Hippocampal formation (tissue), 2 donors: ENCODE data around the gene SIK3.
"Not testable (repeated sequence)": the region's sequence is repeated elsewhere in the genome, so short reads cannot be mapped to it uniquely, and the experiment has no call there.

Experiments used
- DNase-seq, 2 donors: peaks; one replicate each; lab custom pipeline; 2025; lab: John Stamatoyannopoulos, UW

Gene SIK3

DNA sequence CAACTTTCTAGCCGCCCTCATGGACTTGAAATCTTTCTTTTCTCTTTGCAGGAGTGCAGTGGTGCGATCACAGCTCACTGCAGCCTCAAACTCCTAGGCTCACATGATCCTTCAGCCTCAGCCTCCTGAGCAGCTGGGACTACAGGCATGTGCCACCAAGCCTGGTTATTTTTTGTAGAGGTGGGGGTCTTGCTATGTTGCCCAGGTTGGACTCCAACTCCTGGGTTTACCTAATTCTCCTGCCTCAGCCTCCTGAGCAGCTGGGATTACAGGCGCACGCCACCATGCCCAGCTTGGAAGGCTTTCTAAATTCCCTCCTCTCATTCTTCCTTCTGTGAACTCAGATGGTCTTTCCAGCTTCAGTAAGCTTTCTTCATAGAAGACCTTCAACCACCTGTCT lies 256.1 kb downstream of the SIK3 start:
- DNase-seq: no peak

DNA sequence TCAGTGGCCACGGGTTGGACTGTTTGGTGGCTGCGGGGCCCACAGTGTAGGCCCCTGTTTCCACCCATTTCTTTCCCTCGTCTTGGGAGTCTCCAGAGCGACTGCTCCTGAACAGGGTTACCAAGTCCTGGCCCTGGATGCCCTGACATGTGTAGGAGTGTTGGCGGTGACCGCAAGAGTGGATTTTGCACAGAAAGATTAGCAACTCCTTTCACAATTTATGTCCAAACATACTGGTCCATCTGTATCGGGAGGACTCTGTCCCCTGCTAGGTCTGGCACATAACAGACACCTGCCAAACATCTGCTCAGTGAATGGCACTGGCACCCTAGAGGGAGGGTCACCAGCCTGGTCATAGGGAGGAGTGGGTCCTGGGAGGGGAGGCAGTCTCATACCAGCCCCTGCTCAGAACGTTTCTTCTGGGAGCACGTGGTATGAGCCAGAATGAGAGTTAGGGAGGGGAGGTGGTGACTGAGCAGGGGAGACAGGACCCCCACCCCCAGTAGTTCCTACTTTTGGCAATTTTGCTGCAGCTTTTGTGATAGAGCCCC lies 257.4 kb downstream of the SIK3 start:
- no peak for DNase-seq

DNA sequence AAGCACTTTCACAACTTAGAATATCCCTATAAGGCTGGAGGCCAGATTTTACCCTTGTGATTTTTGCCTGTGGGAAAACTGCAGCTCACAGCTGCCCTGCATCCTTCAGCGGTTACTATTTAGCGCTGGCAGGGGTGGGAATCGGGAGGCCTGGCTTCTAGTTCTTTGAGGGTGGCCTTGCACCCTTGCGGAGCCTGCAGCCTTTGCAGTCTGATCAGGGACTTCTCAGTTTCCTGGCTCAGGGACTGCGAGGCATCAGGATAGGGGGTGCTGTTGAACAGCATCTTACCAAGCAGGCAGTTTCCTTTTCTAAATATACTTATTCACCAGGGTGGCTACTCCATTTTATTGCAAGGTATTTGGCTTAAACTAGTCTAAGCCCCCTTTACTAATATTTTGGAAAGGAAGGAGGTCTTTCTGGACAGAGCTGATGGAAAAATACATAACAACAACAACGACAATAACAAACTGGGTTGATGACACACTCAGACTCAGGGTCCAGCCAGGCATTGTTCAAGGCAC lies 257.9 kb downstream of the SIK3 start:
- no peak for DNase-seq

DNA sequence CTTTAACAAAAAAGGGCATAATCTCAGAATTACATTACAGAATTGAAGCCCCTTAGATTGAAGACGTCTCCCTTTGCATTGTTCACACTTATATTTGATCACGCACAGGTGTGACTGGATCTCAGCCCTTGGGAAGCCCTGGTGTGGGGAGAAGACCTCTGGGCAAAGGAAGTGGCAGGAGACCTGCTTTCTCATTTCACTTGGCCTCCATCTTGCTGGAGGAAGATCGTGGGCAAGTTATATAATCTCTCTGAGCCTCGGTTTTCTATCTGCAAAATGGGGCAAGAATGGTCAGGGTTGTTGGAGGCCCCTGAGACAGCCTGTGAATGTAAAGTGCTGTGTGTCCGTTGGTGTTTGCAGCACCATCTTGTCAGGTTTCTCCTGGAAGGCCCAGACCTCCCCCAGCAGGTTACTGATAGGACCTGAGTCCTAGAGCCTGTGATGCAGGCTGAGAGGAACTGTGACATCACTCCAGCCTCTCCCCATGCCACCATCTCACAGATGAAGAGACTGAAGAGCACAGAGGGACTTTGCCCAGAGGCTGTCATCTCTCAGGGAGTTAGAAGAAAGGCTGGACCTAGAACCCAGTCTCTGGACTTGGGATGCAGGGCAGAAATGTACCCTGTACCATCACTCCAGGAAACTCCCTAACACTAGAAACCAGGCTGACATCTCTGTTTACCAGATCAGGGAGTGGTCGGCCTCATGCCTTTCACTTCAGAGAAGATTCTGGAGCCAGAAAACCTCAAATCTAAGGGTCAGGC lies 259.7 kb downstream of the SIK3 start:
- DNase-seq: no peak

DNA sequence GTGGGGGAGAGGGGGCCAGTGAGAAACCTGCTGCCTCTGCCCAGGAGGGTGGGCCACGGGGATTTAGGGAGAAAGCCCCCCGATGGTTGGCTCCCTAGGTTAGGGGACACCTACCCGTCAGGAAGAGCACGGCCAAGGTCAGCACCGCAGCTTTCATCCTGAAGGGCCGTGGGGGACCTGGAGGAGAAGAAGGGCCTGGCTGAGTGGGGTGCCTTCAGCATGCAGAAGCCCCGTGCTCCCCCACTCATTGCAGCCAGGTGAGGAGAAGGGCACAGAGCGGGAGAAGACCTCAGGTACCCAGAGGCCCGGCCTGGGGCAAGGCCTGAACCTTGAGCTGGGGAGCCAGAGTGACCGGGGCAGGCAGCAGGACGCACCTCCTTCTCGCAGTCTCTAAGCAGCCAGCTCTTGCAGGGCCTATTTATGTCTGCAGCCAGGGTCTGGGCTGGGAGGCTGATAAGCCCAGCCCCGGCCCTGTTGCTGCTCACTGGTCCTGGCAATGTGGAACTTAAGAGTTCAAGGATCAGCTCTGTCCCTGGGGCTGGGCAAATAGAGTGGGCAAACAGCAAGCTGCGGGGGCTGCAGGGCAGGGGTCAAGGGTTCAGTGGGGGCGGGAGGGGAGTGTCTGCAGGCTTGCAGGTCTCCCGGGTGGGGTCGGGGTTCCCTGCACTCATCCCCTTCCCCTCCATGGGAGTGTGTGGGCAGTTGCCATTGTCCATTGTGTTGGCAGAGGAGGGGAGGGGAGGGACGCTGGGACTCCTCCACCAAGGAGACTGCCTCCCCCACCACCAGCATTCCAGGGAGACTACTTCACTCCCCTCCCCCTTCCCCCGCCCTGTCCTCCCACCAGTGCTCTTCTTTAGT lies 260.8 kb downstream of the SIK3 start, which contains the start of gene APOA1:
Gene APOA1 (minus strand): TSS at position 392 of the 861 bp plus-strand sequence. CDS start 235 bp downstream, at position 157.
- DNase-seq: no peak

DNA sequence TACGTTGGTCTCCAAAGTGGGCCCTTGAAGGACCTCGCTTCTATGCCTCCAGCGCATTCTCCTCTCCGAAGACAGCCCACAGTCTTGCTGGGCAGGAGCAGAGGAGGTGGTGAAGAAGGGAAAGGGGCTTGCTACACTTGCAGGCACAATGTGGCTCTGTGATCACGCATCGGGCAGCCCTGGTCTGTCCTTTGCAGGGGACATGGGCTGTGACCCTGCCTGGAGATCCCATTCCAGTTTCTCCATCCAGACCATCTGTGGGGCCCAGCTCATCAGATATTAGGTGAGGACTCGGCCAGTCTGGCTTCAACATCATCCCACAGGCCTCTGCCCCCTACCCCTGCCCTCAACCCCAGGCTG lies 261.6 kb downstream of the SIK3 start:
- DNase-seq: no peak

DNA sequence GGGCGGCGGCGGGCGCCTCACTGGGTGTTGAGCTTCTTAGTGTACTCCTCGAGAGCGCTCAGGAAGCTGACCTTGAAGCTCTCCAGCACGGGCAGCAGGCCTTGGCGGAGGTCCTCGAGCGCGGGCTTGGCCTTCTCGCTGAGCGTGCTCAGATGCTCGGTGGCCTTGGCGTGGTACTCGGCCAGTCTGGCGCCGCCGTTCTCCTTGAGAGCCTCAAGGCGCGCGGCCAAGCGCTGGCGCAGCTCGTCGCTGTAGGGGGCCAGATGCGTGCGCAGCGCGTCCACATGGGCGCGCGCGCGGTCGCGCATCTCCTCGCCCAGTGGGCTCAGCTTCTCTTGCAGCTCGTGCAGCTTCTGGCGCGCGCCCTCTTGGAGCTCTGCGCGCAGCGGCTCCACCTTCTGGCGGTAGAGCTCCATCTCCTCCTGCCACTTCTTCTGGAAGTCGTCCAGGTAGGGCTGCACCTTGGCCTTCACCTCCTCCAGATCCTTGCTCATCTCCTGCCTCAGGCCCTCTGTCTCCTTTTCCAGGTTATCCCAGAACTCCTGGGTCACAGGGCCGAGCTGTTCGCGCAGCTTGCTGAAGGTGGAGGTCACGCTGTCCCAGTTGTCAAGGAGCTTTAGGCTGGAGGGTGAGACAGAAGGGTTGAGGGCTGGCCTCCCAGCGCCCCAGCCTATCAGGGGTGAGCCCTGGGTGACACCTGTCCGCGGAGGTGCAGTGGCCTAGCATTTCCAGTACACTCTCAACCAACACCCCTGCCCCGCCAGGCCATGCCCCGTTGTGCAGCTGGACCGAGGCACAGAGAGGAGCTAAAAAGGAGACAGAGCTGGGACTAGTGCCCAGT lies 262.2 kb downstream of the SIK3 start:
- DNase-seq: peak; percentile 71 to 78

DNA sequence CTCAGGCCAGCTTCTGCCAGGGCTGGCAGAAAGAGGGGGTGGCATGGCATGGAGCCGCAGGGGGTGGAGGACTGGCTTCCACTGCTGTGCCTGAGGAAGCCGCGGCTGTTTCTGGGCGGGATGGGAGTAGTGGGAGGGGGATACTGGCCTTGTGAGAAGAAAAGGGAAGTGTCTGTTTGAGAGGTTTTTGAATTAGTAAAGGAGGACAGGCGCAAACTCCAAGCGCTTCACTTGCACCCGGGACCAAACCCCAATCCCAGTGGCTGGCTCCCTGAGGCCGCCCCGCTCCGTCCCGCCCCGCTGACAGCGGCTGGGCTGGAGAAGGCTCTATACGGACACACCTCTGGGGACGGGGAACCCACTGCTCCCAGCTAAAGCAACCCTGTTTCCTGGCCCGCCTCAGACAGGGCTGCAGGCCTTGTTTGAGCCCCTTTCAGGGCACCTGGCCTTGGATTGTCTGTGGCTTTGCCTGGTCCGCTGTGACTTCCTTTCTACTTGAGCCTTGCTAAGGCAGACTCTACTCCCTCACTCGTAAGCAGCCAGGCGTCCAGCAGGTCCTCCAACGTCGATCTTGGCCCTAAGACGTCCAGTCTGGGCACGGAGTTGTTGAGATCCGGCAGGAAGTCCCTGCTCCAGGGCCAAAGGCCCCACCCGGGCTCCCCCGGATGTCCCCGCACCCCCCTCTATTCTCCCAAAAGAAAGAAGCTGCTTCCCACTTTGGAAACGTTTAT lies 263.0 kb downstream of the SIK3 start:
- DNase-seq: peak in 1 of 2 donors; percentile 63

DNA sequence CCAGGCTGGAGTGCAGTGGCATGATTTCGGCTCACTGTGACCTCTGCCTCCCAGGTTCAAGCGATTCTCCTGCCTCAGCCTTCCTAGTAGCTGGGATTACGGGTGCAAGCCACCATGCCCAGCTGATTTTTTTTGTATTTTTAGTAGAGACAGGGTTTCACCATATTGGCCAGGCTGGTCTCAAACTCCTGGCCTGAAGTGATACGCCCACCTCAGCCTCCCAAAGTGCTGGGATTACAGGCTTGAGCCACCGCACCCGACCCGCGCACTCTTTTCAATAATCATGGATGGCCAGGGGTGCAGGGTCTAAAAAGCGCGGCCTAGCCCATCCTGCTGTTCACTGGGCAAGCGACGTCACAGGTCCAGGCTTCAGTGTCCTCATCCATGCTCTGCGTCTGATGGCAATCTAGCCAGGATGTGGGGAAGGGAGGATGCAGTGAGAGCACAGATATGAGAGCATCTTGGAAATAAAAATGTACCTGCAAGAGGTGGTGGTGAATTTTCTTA lies 263.6 kb downstream of the SIK3 start:
- DNase-seq: not testable (repeated sequence)

DNA sequence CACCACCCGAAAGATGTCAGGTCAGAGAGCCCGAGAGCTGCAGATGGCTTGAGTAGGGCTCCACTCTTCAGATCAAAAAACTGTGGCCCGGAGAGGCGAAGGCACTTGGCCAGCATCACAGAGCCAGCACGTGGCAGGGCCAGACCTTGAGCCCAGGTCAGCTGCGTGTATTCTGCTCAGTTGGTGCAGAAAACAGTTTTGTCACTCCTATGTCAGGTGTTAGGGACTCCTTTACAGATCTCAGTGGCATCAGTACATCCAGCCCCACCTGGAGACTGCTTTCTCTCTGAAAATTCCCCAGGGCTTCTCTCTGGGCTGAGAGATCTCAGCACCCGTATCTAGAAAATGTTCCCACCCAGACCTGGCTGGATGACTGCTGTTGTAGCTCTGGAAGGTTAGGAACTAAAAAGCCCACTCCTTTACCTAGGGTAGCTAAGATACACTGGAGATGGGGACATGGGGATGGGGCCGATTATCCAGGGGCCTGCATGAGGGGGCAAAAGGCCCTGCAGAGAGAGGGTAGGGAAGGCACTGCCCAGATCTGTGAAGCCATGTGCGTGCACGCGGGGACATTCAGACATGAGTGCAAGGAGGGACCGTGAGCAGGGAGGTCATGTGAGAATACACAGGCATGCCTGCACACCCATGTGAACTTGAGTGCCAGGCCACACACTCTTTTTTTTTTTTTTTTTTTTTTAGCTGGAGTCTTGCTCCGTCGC lies 264.3 kb downstream of the SIK3 start:
- no peak for DNase-seq

DNA sequence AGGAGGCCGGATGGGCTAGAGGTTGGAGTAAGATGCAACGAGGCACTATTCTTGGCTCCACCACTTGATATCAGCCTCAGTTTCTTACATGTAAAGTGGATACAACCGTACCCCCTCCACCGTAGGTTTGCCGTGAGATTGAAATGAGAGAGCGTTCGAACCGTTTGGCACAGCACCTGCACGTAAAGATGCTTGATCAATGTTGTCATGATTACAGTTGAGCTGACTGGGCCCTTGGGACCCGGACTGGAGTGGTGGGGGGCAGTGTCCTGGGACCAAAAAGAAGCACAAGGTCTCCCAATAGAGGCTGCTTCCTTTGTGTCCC lies 264.8 kb downstream of the SIK3 start:
- DNase-seq: no peak

DNA sequence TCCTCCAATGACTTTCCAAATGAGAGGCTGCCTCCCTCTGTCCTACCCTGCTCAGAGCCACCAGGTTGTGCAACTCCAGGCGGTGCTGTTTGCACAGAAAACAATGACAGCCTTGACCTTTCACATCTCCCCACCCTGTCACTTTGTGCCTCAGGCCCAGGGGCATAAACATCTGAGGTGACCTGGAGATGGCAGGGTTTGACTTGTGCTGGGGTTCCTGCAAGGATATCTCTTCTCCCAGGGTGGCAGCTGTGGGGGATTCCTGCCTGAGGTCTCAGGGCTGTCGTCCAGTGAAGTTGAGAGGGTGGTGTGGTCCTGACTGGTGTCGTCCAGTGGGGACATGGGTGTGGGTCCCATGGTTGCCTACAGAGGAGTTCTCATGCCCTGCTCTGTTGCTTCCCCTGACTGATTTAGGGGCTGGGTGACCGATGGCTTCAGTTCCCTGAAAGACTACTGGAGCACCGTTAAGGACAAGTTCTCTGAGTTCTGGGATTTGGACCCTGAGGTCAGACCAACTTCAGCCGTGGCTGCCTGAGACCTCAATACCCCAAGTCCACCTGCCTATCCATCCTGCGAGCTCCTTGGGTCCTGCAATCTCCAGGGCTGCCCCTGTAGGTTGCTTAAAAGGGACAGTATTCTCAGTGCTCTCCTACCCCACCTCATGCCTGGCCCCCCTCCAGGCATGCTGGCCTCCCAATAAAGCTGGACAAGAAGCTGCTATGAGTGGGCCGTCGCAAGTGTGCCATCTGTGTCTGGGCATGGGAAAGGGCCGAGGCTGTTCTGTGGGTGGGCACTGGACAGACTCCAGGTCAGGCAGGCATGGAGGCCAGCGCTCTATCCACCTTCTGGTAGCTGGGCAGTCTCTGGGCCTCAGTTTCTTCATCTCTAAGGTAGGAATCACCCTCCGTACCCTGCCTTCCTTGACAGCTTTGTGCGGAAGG lies 265.6 kb downstream of the SIK3 start:
- DNase-seq: no peak

DNA sequence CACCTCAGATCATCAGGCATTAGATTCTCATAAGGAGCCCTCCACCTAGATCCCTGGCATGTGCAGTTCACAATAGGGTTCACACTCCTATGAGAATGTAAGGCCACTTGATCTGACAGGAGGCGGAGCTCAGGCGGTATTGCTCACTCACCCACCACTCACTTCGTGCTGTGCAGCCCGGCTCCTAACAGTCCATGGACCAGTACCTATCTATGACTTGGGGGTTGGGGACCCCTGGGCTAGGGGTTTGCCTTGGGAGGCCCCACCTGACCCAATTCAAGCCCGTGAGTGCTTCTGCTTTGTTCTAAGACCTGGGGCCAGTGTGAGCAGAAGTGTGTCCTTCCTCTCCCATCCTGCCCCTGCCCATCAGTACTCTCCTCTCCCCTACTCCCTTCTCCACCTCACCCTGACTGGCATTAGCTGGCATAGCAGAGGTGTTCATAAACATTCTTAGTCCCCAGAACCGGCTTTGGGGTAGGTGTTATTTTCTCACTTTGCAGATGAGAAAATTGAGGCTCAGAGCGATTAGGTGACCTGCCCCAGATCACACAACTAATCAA lies 266.4 kb downstream of the SIK3 start:
- DNase-seq: no peak

DNA sequence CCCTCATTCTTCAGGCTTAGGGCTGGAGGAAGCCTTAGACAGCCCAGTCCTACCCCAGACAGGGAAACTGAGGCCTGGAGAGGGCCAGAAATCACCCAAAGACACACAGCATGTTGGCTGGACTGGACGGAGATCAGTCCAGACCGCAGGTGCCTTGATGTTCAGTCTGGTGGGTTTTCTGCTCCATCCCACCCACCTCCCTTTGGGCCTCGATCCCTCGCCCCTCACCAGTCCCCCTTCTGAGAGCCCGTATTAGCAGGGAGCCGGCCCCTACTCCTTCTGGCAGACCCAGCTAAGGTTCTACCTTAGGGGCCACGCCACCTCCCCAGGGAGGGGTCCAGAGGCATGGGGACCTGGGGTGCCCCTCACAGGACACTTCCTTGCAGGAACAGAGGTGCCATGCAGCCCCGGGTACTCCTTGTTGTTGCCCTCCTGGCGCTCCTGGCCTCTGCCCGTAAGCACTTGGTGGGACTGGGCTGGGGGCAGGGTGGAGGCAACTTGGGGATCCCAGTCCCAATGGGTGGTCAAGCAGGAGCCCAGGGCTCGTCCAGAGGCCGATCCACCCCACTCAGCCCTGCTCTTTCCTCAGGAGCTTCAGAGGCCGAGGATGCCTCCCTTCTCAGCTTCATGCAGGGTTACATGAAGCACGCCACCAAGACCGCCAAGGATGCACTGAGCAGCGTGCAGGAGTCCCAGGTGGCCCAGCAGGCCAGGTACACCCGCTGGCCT lies 267.9 kb downstream of the SIK3 start:
- no peak for DNase-seq

DNA sequence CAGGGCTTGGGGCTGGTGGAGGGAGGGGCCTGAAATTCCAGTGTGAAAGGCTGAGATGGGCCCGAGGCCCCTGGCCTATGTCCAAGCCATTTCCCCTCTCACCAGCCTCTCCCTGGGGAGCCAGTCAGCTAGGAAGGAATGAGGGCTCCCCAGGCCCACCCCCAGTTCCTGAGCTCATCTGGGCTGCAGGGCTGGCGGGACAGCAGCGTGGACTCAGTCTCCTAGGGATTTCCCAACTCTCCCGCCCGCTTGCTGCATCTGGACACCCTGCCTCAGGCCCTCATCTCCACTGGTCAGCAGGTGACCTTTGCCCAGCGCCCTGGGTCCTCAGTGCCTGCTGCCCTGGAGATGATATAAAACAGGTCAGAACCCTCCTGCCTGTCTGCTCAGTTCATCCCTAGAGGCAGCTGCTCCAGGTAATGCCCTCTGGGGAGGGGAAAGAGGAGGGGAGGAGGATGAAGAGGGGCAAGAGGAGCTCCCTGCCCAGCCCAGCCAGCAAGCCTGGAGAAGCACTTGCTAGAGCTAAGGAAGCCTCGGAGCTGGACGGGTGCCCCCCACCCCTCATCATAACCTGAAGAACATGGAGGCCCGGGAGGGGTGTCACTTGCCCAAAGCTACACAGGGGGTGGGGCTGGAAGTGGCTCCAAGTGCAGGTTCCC lies 268.6 kb downstream of the SIK3 start, which contains the start of gene APOC3:
Gene APOC3 (plus strand): TSS at position 383 of the 659 bp plus-strand sequence. CDS start 676 bp downstream, outside the sequence.
- no peak for DNase-seq

DNA sequence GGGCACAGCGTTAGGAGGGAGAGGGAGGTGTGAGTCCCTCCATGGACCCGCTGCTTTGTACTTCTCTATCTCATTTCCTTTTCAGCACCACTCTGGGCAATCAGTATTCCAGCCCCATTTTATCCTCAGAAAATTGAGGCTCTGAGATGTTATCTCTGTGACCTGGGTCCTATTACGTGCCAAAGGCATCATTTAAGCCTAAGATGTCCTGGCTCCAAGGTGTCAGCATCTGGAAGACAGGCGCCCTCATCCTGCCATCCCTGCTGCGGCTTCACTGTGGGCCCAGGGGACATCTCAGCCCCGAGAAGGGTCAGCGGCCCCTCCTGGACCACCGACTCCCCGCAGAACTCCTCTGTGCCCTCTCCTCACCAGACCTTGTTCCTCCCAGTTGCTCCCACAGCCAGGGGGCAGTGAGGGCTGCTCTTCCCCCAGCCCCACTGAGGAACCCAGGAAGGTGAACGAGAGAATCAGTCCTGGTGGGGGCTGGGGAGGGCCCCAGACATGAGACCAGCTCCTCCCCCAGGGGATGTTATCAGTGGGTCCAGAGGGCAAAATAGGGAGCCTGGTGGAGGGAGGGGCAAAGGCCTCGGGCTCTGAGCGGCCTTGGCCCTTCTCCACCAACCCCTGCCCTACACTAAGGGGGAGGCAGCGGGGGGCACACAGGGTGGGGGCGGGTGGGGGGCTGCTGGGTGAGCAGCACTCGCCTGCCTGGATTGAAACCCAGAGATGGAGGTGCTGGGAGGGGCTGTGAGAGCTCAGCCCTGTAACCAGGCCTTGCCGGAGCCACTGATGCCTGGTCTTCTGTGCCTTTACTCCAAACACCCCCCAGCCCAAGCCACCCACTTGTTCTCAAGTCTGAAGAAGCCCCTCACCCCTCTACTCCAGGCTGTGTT lies 269.4 kb downstream of the SIK3 start:
- no peak for DNase-seq
